ENCODE results near the gene APBA3.

APBA3 gene

DNA sequence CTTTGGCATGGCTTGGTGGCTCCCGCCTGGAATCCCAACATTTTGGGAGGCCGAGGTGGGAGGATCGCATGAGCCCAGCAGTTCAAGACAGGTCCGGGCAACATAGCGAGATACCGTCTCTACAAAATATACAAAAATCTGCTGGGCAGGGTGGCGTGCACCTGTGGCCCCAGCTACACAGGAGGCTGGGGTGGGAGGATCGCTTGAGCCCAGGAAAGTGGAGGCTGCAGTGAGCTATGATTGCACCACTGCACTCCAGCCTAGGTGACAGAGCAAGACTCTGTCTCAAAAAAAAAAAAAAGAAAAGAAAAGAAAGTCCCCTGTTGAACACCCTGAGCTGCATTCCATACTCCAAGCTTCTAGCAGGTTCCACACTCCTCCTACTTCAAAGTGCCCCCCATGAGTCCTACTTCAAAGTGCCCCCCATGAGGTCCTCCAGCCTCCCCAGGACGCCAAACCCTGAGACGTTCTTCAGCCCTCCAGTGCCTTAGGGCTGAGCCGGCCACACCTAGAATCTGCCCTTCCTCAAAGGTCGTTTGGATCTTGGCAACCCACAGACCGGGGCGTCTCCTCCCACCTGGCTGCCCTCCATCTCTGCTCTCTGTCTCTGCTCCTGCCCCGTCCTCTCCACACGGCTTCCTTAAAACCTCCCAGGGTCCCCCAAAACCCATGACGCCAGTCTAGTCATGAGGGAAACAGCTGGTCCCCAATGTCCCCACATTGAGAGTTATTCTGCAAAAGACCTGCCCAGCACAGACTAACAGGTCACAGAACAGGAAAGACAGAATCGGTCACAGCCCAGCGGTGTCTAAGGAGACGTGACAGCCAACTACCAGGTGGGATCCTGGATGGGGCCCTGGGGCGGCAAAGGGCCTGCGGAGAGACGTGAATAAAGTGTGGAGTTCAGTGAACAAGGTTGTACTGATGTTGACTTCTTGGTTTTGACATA, 48.6 kb downstream of the APBA3 start:
- no peak for DNase-seq

DNA sequence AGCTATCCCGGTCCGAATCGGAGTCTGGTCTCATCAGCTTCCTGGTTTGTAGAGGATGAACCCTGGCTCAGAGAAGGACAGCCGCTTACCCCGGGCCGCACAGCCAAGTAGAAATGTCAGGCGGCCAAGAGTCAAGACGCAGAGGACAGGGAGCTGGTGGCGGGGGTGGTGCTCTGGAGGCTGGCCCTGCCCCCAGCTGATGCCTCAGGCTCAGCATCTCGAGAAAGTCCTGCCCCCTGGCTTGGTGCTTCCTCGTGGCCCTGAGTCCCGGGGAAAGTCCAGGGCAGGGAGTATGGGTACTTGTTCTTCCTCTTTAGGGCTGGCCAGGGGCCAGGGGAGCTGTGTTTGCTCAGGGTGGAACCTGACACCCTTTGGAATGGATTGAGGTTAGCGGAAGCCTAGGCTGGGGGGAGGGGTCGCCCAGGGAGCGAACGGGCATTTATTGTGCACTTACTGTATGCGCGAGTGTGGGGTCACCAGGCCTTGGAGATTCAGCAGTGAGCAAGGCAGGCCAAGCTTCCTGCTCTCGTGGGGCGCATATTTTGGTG, 51.2 kb downstream of the APBA3 start:
- no peak for DNase-seq

DNA sequence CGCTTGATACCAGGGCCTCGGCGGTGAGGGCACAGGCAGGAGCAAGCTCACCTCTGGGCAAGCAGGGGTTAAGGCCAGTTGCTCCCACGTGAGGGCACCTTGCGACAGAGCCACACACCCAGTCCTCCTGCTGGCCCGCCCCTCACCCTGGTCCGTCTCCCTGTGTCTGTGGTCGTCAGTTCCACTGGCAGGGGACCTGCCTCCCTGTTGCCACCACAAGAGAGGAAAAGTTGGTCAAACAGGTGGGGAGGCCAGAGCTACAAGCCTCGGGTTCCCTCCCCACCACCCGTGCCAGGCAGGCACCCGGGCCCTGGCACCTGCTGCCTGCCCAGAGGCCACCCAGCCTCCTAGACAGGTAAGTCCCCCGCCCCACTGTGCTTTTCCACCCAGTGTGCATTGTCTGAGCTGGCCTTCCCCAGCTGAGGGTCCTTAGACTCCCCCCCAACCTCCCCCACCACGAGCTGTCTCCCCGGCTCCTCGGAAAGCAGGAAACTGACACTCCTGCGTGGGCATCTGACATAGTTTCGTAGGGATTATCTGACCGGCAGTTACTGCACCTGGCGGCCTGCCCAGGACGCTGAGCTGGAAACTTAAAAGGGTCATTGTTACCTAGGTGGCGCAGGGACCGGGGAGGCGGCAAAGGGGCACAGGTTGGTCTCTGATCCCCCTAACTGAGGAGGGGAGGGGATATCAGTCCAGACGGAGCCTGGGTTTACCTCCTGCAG, 53.1 kb downstream of the APBA3 start, which contains the start of gene TJP3:
Gene TJP3 (plus strand): TSS at position 178 of the 725 bp plus-strand sequence. CDS start 20,049 bp downstream, outside the sequence.
- no peak for DNase-seq

DNA sequence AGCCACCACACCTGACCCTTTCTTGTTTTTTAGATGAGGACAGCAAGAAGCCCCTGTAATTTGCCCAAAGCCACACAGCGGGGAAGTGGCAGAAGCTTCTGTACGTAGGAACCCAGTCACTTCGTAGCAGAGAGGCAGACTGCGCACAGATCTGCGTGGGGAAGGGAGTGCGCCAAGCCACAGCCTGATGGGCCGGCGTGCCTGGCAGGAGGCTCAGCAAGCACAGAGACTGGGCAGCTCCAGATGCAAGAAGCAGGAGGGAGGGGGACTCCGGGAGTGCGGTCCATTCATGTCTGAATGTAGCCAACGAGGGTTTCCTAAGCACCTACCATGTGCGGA, 53.7 kb downstream of the APBA3 start:
- DNase-seq = no peak

DNA sequence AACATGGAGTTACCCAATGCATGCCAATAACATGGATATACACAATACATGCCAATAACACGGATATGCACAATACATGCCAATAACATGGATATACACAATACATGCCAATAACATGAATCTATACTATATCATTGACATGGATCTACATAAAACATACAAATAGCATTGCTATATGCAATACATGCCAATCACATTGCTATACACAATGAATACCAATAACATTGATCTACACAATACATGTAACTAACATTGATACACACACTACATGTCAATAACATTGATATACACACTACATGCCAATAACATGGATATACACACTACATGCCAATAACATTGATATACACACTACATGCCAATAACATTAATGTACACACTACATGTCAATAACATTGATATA, 60.3 kb downstream of the APBA3 start:
- DNase-seq = no peak

All from stimulated activated CD4-positive, alpha-beta T cell treated with anti-CD3 and anti-CD28 coated beads, Interleukin-15, amount 100 ng/mL, for 24 hours (primary cell).